Amniotic epithelial cell (primary cell): ENCODE data around the gene OR10T2.
"Not testable (repeated sequence)": the region's sequence is repeated elsewhere in the genome, so short reads cannot be mapped to it uniquely, and the experiment has no call there.

Experiments used
- DNase-seq: peaks from one replicate; pipeline ENCODE4 v3.0.0-alpha.2; 2010; ENCODE audit warnings: low read depth

The OR10T2 gene

DNA sequence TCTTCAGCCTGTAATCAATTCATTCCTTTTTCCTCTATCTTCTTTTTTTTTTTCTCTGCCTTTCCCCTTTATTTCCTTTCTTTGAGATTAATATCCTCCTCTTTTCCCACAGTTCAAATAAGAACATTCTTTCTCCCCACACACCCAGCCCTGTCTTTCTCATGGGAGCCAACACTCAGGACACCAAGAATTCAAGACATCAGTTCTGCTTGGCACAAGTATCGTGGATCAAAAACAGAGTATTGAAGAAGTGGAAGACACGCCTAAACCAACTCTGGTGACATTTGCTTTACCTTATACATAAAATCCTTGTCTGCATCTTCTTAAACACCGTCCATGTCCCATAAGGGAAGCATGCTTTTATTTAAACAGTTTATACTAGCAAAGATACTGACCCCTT is 42.6 kb downstream of the OR10T2 start:
- no peak for DNase-seq

- no peak for DNase-seq
Observed at GRCh38 chr1:158355773-158356285, 43.4 kb downstream of the OR10T2 start.

- DNase-seq = no peak
Observed at GRCh38 chr1:158354255-158354654, 45.0 kb downstream of the OR10T2 start.

DNA sequence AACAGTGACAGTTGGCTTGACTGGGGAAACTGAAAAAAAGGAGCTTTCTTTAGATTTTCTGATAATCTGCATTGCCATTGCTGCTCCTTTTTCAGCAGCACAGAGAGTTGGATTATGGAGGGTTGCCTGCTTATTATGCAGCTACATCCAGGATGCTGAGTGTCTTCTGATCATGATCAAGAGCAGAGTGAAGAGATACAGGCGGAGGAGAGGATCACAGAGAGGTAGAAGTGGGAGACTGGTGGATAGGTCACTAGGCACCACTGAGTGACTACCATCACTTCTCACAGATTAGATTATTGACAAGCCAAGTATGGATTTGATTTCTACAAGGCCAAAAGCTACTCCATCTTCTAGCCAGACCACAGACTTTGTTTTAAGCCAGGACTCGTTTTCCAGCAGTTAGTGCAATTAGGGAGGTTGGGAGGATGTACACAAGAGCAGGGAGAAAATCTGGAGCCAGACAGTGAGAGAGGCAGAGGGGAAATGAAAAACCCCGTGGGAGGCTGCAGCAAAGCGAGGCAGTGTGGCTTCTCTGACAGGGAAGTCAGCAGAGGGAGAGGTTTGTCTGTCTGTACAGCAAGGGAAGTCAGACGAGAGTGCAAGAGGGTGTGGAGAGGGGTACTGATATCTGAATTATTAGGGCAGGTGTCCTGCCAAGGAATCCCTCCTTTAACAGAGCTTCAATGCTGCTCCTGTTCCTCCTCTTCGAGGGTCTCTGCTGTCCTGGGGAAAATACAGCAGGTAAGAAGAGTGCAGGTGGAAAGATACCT is 45.8 kb downstream of the OR10T2 start, which contains the start of gene CD1E:
Gene CD1E, plus strand, starts transcription at position 592 of the 773 bp plus-strand sequence. Its CDS starts 95 bp downstream, at position 687.
- no peak for DNase-seq

DNA sequence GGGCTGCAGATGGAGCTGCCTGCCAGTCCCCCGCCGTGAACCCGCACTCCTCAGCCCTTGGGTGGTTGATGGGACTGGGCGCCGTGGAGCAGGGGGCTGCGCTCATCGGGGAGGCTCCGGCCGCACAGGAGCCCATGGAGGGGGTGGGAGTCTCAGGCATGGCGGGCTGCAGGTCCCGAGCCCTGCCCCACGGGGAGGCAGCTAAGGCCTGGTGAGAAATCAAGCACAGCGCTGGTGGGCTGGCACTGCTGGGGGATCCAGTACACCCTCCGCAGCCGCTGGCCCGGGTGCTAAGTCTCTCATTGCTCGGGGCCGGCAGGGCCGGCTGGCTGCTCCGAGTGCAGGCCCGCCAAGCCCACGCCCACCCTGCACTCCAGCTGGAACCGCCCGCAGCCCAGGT is 50.3 kb downstream of the OR10T2 start:
- not testable (repeated sequence) for DNase-seq
